Esophagus mucosa (tissue), 1 donor: ENCODE results near the gene CYB5RL. TPM values are rescaled to one million over a fixed set of nuclear protein-coding genes. Genes with fewer than 3 reads are reported as not detected.
"Not testable (repeated sequence)": the region's sequence is repeated elsewhere in the genome, so short reads cannot be mapped to it uniquely, and the experiment has no call there.

Experiments used
- ATAC-seq: fragments of 200-7000 bp; cut with Tn5 transposase; one replicate; pipeline ENCODE4 v1.9.1; 2020
- total RNA-seq: library from RNA; stranded (reverse); gene quantifications from one replicate; pipeline ENCODE4 v1.2.4, GENCODE V29; 2023
- donor health status: DM: yes; HTN: yes; CAD: no.

The CYB5RL gene
- total RNA-seq, 1 donor from 2014 or later, result 2.9 TPM

DNA sequence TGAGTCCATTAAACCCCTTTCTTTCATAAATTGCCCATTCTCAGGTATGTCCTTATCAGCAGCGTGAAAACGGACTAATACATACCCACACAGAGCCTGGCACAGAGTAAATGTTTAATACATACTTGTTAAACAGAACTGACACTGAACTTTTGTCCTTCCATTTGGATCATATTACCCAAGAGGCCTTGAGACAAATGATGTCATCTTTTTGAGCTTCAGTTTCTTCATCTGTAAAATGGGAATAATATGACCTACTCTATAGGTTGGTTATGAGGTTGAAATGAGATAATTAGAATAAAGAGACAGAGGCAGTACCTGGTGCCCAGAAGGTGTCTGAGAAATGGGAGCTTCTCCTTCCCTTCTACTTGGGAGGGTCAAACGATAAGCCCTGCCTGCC is 13.8 kb downstream of the CYB5RL start:
- no peak for ATAC-seq

DNA sequence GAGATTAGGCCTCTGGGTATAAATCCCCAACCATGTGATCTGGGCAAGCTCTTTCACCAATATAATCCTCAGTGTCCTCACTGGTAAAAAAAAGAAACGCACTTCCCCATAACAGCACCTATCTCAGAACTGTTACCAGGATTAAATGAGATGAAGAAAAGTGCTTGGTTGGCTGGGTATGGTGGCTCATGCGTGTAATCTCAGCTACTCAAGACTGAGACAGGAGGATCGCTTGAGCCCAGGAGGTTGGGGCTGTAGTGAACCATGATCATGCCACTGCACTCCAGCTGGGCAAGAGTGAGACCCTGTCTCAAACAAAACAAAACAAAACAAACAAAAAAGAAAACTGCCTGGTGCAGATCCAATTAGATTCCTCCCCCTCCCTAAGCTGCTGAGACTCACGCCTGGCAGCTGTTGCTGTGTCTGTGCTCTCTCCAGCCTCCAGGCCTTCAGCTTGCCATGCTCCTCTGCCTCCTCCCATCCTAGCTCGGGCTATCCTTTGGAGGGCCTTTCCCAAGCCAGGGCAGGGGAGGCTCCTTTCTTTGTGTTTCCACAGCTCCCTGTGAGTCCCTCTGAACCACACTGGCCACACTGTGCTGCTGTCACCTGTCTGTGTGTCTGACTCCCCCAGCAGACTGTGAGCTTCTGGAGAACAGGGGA is 19.0 kb downstream of the CYB5RL start:
- no peak for ATAC-seq

DNA sequence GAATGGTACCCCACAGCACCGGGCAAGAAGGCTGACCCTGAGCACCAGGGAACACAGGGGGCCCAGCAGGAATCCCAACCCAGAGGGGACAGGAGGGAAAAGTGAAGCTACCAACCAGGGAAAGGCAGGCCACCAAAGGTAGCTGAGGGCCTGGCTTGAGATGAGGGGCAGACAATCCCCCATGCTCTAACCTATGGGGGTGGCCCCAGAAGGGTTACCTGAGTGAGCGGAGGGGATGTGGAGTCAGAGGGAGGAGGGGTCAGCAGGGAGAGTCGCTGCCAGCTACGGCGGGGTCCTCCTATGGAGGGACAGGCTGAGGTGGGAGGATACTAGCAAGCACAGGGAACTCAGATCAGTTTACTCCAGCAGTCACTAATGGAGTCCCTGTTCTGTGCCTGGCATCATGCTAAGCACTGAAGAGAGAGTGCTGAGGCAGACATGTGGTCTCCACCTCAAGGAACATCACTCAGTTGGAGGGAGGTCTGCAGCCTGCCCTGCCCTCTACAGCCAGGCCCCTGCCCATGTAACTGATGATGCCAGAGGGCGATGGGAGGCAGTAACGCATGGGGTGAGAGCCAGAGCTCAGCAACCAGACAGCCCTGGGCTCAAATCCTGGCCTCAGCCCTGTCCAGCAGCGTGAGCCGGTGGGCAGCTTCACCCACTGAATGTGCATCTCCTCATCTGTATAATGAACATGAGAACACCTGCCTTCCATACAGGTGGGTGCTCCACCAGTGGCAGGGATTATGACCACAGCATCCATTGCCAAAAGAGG is 21.3 kb downstream of the CYB5RL start:
- no peak for ATAC-seq

DNA sequence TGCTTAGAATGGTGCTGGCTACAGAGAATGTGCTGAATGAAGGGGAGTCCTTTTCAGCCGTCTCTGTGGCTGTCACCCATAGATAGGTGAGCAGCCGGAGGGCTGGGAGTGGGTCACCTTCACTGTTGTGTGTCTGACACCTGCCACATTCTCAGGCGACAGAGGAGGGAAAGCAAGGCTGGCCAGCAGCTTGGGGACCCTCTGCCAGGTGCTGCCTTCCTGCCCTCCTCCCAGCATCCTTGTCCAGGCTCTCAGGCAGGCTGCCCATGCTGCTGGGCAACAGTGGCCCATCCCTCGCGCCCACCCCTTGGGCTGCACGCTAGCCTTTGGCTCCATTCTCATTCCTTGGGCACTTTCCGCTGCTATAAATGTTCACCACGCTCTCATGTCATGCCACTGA is 22.1 kb downstream of the CYB5RL start:
- ATAC-seq, result no peak

DNA sequence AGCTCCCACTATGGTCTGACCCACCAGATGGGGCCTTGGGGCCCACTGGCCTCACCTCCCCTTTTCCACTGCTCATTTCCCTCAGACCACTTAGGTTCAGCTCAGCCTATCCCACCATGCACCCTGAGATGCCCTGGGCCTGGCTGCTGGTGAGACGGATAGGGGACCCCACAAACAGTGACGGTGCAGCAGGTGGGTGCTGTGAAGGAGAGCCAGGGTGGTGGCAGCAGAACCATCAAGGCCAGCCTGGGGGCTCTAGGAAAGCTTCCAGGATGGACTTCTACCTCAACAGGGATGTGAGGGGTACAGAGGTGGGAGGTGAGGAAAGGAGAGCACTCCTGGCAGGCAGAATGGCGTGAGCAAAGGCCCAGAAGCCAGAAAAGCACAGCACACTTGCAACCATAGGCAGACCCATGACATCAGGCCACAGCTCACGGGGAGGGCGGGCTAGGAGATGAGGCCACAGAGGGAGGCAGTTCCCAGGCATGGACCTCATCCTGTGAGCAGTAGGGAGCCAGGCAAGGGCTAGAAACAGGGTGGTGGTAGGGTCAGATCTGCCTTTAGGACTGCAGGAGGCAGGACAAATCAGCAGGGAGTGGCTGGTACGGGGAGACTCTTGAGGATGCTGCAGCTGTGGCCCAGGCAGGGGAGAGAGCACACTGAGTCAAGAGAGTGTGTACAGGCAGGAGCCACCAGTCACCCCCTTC is 23.1 kb downstream of the CYB5RL start:
- ATAC-seq, result no peak

DNA sequence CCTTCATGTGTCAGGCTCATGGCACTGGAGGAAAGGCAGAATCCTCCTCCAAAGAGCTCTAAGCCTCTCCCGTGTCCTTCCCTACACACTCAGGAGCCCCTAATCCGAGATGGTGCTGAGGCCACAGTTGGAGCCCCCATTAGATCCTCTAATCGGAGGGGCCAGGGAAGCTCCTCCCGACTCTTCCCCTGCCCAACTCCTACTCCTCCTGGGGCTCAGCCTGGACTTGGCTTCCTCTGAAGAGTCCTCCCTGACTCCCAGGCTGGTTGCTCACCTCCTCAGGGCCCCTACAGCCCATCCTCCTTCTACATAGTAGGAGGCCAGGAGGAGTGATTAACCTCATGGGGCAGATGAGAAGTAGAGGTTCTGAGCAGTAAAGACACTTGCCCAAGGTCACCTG is 25.7 kb downstream of the CYB5RL start:
- ATAC-seq, result no peak

DNA sequence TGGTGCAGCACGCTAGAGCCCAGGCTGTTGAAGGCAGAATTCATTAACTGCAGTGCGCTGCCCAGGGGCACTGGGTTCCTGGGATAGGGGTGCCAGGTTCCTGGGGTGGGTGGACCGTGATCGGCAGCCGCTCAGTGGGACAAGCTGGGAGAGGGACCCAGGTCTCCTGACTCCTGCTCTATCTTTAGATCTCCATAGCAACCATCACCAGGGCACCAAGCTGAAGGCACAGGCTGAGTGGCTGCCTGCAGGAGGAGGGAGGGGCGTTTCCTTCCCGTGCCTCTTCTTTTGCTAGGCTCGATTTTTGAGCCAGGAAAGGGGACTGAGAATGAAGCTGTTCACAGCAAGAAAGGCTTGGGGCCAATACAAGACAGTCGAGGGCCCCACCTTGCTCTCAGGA is 26.1 kb downstream of the CYB5RL start:
- ATAC-seq, result no peak

DNA sequence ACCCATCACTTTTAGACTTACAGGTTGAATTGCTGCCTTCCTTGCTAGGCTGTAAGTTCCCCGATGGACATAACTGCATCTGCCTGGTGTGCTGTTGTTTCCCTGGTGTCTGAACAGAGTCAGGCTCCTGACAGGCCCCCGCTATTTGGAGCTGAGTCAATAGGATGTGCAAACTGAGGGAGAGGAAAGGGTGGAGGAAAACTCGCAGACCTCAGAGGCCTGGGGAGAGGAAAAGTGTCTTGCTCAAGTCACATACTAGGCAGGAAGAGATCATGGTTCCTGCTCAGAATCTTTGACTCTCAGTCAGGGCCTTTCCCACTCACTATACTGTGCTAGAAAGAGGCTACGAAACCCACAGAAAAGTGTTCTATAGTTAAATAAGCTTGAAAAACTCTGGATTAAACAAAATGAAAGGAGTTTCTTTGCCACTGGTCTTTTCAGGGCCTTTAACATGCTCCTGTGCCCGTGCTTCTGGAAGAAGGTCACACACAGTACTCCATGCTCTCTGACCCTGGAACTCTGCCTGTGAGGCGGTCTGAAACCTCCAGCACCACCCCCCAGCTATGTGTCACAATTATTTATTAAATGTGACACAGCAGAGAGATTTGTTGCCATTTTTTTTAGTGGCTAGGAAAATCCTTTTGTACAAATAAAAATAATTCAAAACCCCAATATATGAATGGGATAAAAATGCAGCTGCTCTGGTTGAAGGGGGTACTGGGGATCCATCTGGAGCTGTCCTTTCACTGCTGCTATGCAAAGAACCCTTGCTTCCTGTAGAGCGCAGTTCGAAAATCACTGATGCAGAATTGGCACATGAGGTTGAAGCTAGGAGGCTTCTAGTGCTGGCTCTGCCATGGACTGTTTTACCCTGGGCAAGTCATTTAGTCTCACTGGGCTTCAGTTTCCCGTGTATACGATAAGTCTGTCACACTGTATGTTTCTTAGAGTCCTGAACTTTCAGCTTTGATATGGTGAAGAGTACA is 26.9 kb downstream of the CYB5RL start:
- no peak for ATAC-seq

DNA sequence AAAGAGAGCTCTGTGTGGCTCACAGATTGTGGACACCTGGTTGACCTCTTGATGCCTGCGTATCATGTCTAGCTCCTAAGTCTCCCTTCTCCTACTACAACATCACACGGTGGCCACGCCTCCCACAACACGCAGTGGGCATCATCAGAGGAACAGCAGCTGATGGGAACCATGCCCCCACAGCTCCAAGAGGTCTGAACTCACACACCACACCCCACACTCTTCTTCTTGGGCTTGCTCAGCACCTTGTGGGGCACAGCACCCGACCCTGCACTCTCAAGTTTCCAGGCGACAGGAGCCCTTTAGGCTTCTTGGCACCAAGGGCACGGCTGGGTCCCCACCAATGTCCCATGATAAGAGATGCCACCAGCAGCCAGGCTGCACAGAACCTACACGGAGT is 28.2 kb downstream of the CYB5RL start:
- no peak for ATAC-seq

DNA sequence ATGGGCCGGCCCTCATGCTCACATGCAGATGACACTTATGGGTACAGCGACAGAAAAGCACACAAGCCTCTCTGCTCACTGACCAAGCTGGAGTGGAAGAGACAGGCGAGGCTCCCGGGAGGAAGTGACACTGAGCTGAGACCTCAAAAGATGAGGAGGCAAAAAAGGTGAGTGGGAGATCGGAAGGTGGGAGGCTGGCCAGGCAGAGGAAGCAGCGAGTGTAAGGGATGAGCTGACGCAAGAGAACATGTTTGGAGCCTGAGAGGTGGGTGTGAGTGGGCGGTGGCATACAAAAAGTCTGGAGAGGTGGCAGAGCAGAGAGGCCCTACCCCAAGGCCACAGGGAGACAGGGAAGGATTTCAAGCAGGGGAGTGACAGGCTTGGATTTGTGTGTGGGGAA is 28.8 kb downstream of the CYB5RL start:
- ATAC-seq, result no peak

DNA sequence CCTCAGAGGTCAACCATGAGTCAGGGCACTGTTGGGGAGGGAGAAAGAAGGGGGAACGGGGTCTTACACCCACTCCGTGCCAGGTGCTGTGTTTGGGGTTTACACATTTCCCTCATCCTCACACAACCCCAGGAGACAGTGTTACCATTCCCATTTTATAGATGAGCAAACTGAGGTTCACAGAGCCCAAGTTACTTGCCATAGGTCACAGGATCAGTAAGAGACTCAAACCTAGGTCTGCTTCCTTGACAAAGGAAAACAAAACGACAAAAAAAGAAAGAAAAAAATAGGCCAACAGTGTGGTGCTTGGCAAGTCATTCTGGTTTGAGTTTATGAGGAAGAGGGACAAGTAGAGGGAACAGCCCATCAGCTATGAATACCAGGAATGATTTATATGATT is 30.8 kb downstream of the CYB5RL start:
- ATAC-seq, result no peak

DNA sequence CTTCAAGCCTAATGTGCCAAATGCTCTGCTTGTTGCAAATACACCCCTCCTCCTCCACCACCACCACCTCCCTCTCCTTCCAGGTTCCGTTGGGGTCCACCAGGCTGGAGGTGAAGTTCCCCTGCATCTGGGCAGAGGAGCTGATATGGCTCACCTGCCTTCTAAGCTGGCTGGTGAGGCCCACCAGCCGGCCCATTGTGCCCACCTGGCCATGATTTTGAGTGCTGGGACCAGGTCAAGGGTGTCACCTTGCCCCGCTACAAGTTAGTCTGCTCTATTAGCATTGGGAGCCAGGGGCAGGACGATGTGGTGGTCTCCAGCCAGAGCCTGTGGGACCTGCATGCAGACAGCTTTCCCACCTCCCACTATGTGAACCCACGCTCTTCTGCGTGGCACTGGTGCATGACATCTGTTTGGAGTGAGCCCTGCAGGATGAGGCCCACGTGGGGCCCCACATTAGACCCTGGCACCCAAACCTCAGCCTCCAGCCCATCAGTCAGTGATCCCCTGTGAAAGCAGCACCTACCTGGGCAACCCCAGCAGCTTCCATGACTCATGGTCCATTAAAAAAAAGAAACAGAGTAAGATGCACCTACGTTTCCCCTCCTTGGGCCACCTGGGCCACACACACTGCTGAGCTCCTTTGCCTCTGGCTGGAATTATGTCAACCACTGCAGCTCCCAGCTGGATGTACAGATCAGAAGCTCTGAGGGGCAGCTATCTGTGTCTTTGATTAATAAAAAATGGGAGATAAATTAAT is 31.4 kb downstream of the CYB5RL start:
- peak; percentile 13 for ATAC-seq

DNA sequence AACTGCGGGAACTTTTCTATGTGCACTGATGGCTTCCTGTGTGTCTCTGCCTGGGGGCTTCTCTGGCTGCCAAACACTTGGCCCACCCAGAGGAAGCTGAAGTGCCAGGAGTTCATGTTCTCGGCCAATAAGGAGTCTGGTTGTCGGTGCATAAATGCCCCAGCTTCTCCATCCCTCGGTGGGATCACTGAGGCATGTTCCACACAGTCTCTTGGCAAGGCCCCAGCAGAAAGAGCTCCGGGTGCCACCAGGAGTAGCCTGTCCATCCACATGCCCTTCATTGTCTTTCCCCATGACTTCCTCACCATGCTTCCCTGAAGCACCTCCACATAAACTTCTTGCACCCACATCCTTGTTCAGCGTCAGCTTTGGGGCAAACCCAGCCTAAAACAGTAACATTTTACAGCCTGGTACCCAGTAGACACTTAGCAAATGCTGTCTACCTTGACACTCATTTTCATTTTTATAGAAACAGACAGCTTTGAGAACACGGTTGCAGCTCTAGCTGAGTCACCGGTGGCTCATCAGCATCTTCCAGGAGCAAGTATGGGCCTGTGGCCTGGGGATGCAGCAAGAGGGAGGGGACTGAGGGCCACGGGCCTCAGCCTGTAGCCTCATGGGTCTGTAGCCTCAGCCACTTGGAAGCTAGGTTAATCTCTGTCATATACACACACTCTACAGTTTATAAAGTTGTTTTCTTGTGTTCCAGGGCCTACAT is 32.2 kb downstream of the CYB5RL start:
- ATAC-seq, result peak; percentile 94

DNA sequence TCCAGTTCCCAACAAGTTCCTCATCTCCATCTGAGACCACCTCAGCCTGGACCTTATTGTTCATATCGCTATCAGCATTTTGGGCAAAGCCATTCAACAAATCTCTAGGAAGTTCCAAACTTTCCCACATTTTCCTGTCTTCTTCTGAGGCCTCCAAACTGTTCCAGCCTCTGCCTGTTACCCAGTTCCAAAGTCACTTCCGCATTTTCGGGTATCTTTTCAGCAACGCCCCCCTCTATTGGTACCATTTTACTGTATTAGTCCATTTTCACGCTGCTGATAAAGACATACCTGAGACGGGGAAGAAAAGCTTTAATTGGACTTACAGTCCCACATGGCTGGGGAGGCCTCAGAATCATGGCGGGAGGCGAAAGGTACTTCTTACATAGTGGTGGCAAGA is 33.5 kb downstream of the CYB5RL start:
- ATAC-seq, result not testable (repeated sequence)

DNA sequence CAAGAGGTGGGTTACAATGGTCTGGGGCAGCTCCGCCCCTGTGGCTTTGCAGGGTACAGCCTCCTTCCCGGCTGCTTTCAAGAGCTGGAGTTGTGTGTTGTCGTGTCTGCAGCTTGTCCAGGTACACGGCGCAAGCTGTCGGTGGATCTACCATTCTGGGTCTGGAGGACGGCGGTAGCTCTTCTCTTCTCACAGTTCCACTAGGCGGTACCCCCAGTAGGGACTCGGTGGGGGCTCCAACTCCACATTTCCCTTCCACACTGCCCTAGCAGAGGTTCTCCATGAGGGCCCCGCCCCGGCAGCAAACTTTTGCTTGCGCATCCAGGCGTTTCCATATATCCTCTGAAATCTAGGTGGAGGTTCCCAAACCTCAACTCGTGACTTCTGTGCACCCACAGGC is 34.7 kb downstream of the CYB5RL start:
- ATAC-seq, result no peak

DNA sequence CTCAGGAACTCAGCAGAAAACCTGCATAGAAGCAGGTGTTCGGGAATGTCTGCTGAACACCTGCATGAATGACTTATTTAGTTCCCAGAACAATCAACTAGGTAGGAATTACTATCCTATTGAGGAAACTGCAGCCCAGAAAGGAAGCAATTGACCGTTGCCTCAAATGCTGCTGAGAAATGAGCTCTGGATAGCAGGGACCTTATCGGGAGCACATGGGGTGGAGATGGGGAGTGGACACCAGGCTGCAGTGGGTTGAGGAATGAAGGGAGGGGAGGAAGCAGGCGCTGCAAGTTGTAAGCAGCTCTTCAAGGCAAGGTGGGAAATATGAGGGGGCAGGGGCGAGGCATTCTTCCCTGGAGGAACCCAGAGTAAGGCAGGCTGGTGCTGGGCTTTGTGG is 36.3 kb downstream of the CYB5RL start:
- ATAC-seq, result no peak

DNA sequence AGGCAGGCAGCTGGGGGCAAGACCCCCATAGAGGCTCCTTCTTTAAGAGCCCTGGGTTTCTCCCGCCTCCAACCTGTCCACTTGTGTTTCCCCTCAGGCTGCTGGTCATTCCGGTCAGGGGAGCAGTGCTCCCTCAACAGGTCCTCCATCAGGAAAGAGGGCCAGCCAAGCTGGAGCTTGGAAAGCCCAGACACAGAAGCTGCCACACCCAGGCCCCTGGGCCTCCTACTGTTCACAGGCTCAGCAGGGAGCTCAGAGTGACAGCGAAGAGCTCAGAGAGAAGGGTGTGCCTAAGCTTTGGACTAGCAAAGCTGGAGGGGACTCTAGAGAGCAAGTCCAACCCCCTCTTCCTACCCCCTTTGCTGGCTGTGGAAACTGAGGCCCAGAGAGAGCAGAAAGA is 36.8 kb downstream of the CYB5RL start:
- ATAC-seq, result peak; percentile 79

DNA sequence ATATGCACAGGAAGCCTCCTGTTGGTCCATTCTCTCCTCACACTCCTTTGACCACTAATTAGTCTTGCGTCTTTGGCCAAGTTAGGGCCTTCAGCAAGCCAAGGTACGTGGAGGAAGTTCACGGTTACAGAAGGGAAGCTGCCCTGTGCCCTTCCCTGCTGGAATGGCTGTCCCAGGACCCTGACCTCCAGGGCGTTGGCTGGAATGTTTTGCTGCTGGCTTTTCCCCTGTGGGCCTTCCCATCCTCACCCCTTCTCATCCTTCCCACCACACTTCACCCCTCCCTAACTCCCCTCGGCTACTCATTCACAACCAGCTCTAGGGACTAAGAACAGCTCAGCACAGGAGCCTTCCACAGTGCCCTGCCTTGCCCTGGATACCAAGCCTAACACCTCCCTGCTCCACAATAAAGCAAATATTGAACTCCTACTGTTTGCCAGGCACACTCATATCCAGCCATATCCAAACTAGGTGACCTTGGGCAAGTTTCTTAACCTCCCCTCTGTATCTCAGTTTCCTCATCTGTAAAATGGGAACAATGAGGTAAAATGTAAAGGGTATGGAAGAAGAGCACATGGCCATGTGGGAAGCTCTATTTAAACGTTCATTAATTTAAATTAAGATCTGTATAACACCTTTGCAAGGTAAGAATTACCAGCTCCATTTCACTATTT is 38.2 kb downstream of the CYB5RL start:
- no peak for ATAC-seq

DNA sequence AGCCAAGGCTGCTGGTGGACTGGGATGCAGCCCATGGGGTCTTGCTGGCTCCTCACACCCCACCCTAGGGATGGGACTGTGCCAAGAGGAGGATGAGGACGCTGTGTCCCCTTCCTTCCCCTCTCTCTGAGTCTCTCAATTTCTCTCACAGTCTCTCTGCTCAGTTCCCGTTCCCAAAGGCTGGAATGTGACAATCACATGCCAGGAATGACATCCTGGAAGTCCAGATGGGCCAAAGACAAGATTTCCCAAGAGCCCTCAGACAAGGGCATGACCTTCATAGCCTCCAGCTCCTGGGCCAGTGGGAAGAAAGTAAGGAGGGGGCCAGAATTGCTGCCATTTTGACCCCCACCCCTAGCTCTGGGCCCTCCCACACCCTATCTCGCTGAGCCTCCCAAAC is 39.5 kb downstream of the CYB5RL start:
- ATAC-seq, result no peak

DNA sequence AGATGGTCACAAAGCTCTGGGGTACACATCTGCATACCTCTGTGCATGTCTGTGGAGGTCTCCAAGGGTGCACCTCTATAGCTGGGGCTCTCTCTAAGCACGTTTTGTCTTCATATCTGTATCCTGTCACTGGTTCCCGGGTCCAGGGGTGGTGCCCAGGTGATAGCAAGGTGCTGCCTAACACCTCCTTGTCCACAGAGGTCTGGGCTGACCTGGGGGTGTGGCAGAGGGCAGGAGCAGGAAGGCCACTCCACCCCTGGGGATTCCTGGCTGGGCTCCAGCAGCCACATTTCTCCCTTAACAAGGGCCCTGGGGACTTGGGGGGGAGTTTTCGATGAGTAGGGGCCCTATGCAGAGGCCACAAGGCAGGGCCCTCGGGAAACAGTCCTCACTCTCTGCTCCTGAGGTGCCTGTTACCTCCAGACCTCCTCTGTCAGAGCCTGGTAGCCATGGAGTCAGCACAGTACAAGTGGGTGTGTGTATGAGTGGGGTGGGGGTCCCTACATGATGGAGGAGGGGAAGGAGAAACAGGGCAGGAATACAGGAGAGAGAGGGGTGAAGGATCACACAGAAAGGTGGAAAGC is 40.0 kb downstream of the CYB5RL start:
- ATAC-seq, result no peak
